Heart left ventricle (tissue), 16 donors: ENCODE results near the gene ETFRF1. TPM values are rescaled to one million over a fixed set of nuclear protein-coding genes. Genes with fewer than 3 reads are reported as not detected.

ENCODE experiments used
- ATAC-seq, 4 donors: fragments of 200-7000 bp; cut with Tn5 transposase; one replicate each; pipeline ENCODE4 v1.9.1; 2020 to 2022; ENCODE audit warnings: moderate library complexity in 4 of 4, mild to moderate bottlenecking in 3 of 4, moderate number of reproducible peaks in 1 of 4
- DNase-seq, 5 donors: peaks; one replicate each; pipeline ENCODE4 v3.0.0-alpha.2; 2020
- H3K27ac ChIP-seq, 12 donors: fragments of 200-600 bp; sonication (generic) in 4 of 12; one replicate each; pipeline versions ENCODE4 v1.5.0 to v1.8.0; 2016 to 2022; ENCODE audit warnings: mild to moderate bottlenecking in 2 of 12
- H3K27me3 ChIP-seq, 9 donors: fragments of 200-600 bp; sonication (generic) in 2 of 9; one replicate each; pipeline versions ENCODE4 v1.5.1 to v1.8.0; 2016 to 2022; ENCODE audit warnings: mild to moderate bottlenecking in 3 of 9
- H3K36me3 ChIP-seq, 9 donors: fragments of 200-600 bp; sonication (generic) in 2 of 9; one replicate each; pipeline versions ENCODE4 v1.5.0 to v1.8.0; 2018 to 2022; ENCODE audit warnings: mild to moderate bottlenecking in 2 of 9
- H3K4me1 ChIP-seq, 12 donors: fragments of 200-600 bp; sonication (generic) in 4 of 12; one replicate each; pipeline versions ENCODE4 v1.5.0 to v1.8.0; 2016 to 2022; ENCODE audit warnings: mild to moderate bottlenecking in 3 of 12
- H3K4me3 ChIP-seq, 12 donors: fragments of 200-600 bp; sonication (generic) in 4 of 12; one replicate each; pipeline versions ENCODE4 v1.5.0 to v1.8.0; 2017 to 2022; ENCODE audit warnings: mild to moderate bottlenecking in 9 of 12, moderate library complexity in 4 of 12
- H3K9me3 ChIP-seq, 12 donors: fragments of 200-600 bp; sonication (generic) in 4 of 12; one replicate each; pipeline versions ENCODE4 v1.5.0 to v1.8.0; 2016 to 2022; ENCODE audit warnings: mild to moderate bottlenecking in 1 of 12
- POLR2A ChIP-seq, 2 donors: fragments of 450-650 bp; IDR thresholded peaks; one replicate each; pipeline ENCODE4 v1.6.1; 2017; ENCODE audit warnings: antibody characterized with exemption in 2 of 2, mild to moderate bottlenecking in 2 of 2, moderate library complexity in 2 of 2
- WGBS, 4 donors: extraction: QIAGEN DNeasy Blood & Tissue Kit in 2 of 4; methylation state at CpG; one replicate each; pipeline versions ENCODE4 v1.1.5 to v1.1.7; 2013 to 2018; 5-methylcytosine and 5-hydroxymethylcytosine counted together
- intact Hi-C, 10 donors: fragments of 100-400 bp; cut with DNase I; formaldehyde crosslinking; loops; one replicate each; pipeline versions ENCODE4 v1.11.1 to v1.14.2; 2022
- long read RNA-seq, 3 donors: library from polyadenylated mRNA; unstranded; transcript quantifications; one replicate each; pipeline ENCODE4 v2.0.0, GENCODE V29; 2020 to 2021
- polyA plus RNA-seq, 2 donors: library from polyadenylated mRNA; stranded (reverse); fragments of 200-250 nt; gene quantifications; one replicate each; pipeline ENCODE4 v1.2.3, GENCODE V29; 2013
- total RNA-seq, 9 donors: library from RNA; depleted of rRNA in 2 of 9; stranded (reverse); fragments of >200 nt in 2 of 9; fragmentation: NEBNext Ultra II Directional in 3 of 9; extraction: Animal tissue kit (Norgen Biotek cat#: 25700) in 3 of 9; gene quantifications; one replicate each; pipeline versions ENCODE4 v1.1.0 to v1.2.4, GENCODE V29; 2016 to 2023
- TF ChIP-seq, protein P1 (sequence below), 12 donors: fragments of 200-600 bp; sonication (generic) in 4 of 12; IDR thresholded peaks; one replicate each; pipeline versions ENCODE4 v1.5.0 to v1.8.0; 2018 to 2022; ENCODE audit warnings: antibody characterized with exemption in 12 of 12, mild to moderate bottlenecking in 5 of 12
- donor health status: ischemic (EF 13 %, LVEDD 7.1; RV severe dilation, severe dysfunction).
- donor health status: healthy with polysubstance abuse.
- donor health status: DM: no; HTN: yes; CAD: no.
- donor health status: DM: no; HTN: no; CAD: no.
- donor health status: ischemic (EF 25% LVEDD 6.9; RV normal size, moderate dysfunction).
- donor health status: ischemic (EF 25% LVEDD 5.7; RV mildly dilated, moderate dysfunction).
- donor health status: healthy.
- donor health status: DM: yes; HTN: yes; CAD: no.
- donor health status: ischemic (EF 35%, LVEDD 5.7; RV mildly dilated, moderate dysfunction).
- donor health status: nonischemic (EF 11% LVEDD 7.7; RV severe dilation, severe dysfunction).
- donor health status: DM: yes; HTN: yes; CAD: no.
- donor health status: PGD.
- donor health status: ischemic (EF 29% LVEDD 5.4; RV normal size, mild dysfunction).
- donor health status: nonischemic (EF 23%, LVEDD 6.1; RV moderate dilation, normal function).

Gene ETFRF1
- total RNA-seq (10 to 100 TPM; 38.7 to 83.8 (median 52.3) TPM), polyA plus RNA-seq (10 to 100 TPM; 31.4 to 41.0 TPM)
- long read RNA-seq, donor 1, transcript ETFRF1-201 (3 exons, 1,134 nt): major isoform, 40 of 43 reads
- long read RNA-seq, donor 1, partial matches to known transcripts: 0 of 43 reads
- long read RNA-seq, donor 1, other reads (novel, unspliced or antisense): 0 of 43 reads
- long read RNA-seq, donor 2, transcript ETFRF1-211 (3 exons, 1,259 nt): minor isoform, 5 of 90 reads
- long read RNA-seq, donor 2, transcript ETFRF1-201 (3 exons, 1,134 nt): major isoform, 72 of 90 reads
- long read RNA-seq, donor 2, partial matches to known transcripts: 2 of 90 reads
- long read RNA-seq, donor 2, other reads (novel, unspliced or antisense): 8 of 90 reads
- long read RNA-seq, donor 3, transcript ETFRF1-201 (3 exons, 1,134 nt): major isoform, 23 of 27 reads
- long read RNA-seq, donor 3, partial matches to known transcripts: 0 of 27 reads
- long read RNA-seq, donor 3, other reads (novel, unspliced or antisense): 4 of 27 reads

- intact Hi-C loops: loop anchor here in 4 of 10 donors (2.0 to 5.0 kb wide), 3 partner anchors 52 to 57 kb away; partner anchors contain the start of gene KRAS (in 3 of the 4)
- peak; percentile 98 to 99 (median 98) for DNase-seq
- 0 to 1% (median 1%) methylated on average over 26 to 54 of the region's 54 CpGs for WGBS, 4 donors
- Histone ChIP-seq H3K4me1 (peaks cover 0 to 28% (median 12%) of the 10 kb centered on the region in 12 donors), H3K9me3 (no peaks in the 10 kb centered on the region), H3K27me3 (no peaks in the 10 kb centered on the region), H3K27ac (peak within 1 kb of the TSS; percentile 60 to 97 (median 94)), H3K4me3 (peak within 1 kb of the TSS; percentile 49 to 94 (median 73)), H3K36me3 (peaks cover 0 to 3% (median 0%) of the 10 kb centered on the region in 9 donors)
- peak; percentile 98 to 100 (median 100) for ATAC-seq
- TF ChIP-seq, protein P1, sequence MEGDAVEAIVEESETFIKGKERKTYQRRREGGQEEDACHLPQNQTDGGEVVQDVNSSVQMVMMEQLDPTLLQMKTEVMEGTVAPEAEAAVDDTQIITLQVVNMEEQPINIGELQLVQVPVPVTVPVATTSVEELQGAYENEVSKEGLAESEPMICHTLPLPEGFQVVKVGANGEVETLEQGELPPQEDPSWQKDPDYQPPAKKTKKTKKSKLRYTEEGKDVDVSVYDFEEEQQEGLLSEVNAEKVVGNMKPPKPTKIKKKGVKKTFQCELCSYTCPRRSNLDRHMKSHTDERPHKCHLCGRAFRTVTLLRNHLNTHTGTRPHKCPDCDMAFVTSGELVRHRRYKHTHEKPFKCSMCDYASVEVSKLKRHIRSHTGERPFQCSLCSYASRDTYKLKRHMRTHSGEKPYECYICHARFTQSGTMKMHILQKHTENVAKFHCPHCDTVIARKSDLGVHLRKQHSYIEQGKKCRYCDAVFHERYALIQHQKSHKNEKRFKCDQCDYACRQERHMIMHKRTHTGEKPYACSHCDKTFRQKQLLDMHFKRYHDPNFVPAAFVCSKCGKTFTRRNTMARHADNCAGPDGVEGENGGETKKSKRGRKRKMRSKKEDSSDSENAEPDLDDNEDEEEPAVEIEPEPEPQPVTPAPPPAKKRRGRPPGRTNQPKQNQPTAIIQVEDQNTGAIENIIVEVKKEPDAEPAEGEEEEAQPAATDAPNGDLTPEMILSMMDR (IDR thresholded peaks at IDR 0.05): peak in 4 of 12 donors; percentile 10 to 16 (median 12)
- TF ChIP-seq POLR2A (IDR thresholded peaks at IDR 0.05): peak; percentile 47 to 92
Observed at GRCh38 chr12:25195056-25195971, at the start of gene ETFRF1, which contains the start of gene DNAI7. TSS of gene ETFRF1 (plus strand) at chr12:25195237. CDS start at chr12:25203957, 8,720 bp downstream. TSS of gene DNAI7 (minus strand) at chr12:25195160. CDS start at chr12:25195078, 82 bp downstream.

GRCh38 chr12:25146686-25147085 is 48.4 kb upstream of the ETFRF1 start:
- Histone ChIP-seq H3K27ac (no peak overlapping the region), H3K4me3 (no peak overlapping the region), H3K9me3 (no peaks in the 10 kb centered on the region), H3K27me3 (no peaks in the 10 kb centered on the region), H3K36me3 (no peaks in the 10 kb centered on the region), H3K4me1 (peaks cover 0 to 6% (median 0%) of the 10 kb centered on the region in 12 donors)
- DNase-seq (no peak), ATAC-seq (no peak)
- 92 to 95% (median 95%) methylated on average over 1 of the region's 1 CpG for WGBS, 4 donors
- TF ChIP-seq POLR2A (IDR thresholded peaks at IDR 0.05): no peak
- TF ChIP-seq, protein P1 (IDR thresholded peaks at IDR 0.05): no peak
- intact Hi-C loops: no loop called here

DNA sequence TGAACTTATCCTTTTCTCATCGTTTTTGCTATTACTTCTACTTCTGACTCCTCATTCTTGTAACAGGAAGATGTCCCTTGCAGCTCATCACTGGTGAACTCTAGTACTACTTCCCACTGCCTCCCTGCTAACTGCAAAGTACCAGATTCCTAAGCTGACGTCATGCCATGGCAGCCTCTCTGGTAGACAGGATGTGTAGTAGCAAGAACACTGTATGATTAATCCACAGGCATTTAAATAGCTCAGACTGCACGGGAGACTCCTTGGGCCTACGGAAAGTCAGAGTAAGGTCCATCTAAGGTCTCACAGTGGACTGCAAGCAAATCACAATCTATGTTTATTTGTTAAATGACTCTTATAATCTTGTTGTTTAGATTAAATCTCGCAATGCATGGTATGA is 43.6 kb upstream of the ETFRF1 start:
- intact Hi-C loops: no loop called here
- ATAC-seq (peak in 3 of 4 donors; percentile 90 to 96 (median 92)), DNase-seq (peak; percentile 46 to 72 (median 54))
- Histone ChIP-seq H3K36me3 (no peaks in the 10 kb centered on the region), H3K4me1 (peaks cover 0 to 7% (median 0%) of the 10 kb centered on the region in 12 donors), H3K4me3 (no peak overlapping the region), H3K9me3 (no peaks in the 10 kb centered on the region), H3K27me3 (no peaks in the 10 kb centered on the region), H3K27ac (no peak overlapping the region)
- no peak for TF ChIP-seq POLR2A (IDR thresholded peaks at IDR 0.05)
- TF ChIP-seq, protein P1 (IDR thresholded peaks at IDR 0.05): no peak
- WGBS, 4 donors: 30 to 39% (median 33%) methylated on average over 5 of the region's 5 CpGs
